Left cardiac atrium (tissue), 4 donors: Measurements from ENCODE around the gene NAA15. TPM values are rescaled to one million over a fixed set of nuclear protein-coding genes. Genes with fewer than 3 reads are reported as not detected.
"Not testable (repeated sequence)": the region's sequence is repeated elsewhere in the genome, so short reads cannot be mapped to it uniquely, and the experiment has no call there.

Source experiments
- ATAC-seq, 2 donors: fragments of 200-7000 bp; cut with Tn5 transposase; one replicate each; pipeline ENCODE4 v1.9.1; 2020; ENCODE audit warnings: mild to moderate bottlenecking in 2 of 2, moderate library complexity in 2 of 2
- DNase-seq: peaks from one replicate; pipeline ENCODE4 v3.0.0-alpha.2; 2020
- intact Hi-C, 2 donors: fragments of 100-400 bp; cut with DNase I; formaldehyde crosslinking; loops; one replicate each; pipeline versions ENCODE4 v1.14.1 to v1.15.1; 2022 to 2023
- long read RNA-seq: library from polyadenylated mRNA; unstranded; transcript quantifications from one replicate; pipeline ENCODE4 v2.0.0, GENCODE V29; 2021
- total RNA-seq, 2 donors: library from RNA; stranded (reverse); fragmentation: NEBNext Ultra II Directional; extraction: Animal tissue kit (Norgen Biotek cat#: 25700); gene quantifications; one replicate each; pipeline ENCODE4 v1.2.1, GENCODE V29; 2021
- donor health status: DM: no; HTN: yes; CAD: no.
- donor health status: DM: no; HTN: yes; CAD: no; lungs with severe emphysema.
- donor health status: DM: yes; HTN: yes; CAD: no.
- donor health status: Dilated cardiomyopathy.

NAA15 gene
- 10 to 100 TPM; 33.1 to 46.1 TPM for total RNA-seq
- long read RNA-seq, full-length matches to known transcripts: 11 of 40 reads
- long read RNA-seq, partial matches to known transcripts: 29 of 40 reads
- long read RNA-seq, other reads (novel, unspliced or antisense): 0 of 40 reads

DNA sequence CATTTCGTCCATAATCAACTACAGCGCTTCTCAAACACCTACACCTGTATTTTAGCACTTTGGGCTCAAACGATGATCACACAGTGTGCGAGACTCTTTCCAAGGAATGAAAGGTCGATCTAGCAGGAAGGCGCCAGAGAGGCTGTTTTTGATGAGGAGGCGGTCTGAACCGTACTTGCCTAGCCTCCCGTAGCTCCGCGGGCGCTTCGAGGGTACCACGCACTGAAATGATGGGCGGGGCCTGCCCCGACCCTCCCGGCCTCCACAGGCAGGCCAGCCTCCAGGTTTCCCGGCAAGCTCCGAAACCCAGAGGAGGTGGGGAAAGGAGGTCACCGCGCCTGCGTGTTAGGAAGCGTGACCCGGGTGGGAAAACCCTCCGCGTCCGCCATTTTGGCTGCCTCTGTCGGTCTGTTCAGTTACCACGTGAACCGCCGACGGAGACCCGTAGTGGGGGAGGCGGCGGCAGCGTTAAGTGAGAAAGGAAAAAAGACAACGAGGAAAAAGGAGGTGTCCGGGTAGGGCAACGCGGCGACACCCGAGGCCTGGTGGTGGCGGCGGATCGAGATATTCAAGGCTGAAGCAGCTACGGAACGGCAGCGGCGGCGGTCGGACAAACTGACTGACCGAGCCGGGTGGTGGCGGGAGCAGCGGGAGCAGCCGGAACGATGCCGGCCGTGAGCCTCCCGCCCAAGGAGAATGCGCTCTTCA lies at the start of gene NAA15:
NAA15 (plus strand) TSS at position 393 of the 708 bp plus-strand sequence; CDS start at position 666, 273 bp downstream.
- peak; percentile 99 for DNase-seq
- intact Hi-C loops: loop anchor here in 1 of 2 donors (5.0 kb wide), 2 partner anchors 124 to 219 kb away; partner anchors contain the start of gene ELF2
- peak; percentile 98 for ATAC-seq

DNA sequence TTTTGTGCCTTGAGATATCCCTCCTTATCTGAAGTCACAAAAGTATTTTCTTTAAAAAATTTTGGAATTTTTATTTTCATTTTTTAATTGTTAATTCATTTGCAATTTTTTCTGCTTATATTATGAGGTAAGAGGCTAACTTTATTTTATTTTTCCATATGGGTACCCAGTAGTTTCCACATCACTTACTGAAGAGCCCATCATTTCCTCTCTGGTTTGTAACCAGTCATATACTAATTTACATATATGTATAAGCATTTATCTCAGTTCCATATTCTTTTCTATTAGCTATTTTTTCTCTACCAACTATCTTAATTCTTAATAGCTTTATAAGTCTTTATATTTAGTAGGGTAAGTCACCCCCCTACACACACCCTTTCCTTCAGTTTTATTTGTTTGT lies 48.3 kb upstream of the NAA15 start:
- DNase-seq (no peak), ATAC-seq (no peak)
- intact Hi-C loops: no loop called here

DNA sequence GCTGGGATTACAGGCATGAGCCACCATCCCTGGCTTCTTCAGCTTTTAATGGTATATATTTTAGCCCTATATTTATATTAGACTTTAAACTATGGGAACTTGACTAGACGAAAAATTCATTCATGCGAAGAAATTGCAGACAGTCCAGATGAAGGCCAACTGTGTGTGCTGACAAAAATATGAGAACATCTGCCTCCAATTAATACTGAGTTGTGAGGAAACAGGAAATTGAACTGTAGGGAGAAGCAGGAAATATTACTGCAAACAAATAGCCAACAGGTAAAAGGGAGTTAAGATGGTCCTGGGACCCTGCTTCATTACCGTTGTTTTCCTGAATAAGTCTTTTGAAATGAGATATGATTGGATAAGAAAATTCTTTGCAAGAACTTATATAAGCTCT lies 47.6 kb upstream of the NAA15 start:
- no peak for DNase-seq

DNA sequence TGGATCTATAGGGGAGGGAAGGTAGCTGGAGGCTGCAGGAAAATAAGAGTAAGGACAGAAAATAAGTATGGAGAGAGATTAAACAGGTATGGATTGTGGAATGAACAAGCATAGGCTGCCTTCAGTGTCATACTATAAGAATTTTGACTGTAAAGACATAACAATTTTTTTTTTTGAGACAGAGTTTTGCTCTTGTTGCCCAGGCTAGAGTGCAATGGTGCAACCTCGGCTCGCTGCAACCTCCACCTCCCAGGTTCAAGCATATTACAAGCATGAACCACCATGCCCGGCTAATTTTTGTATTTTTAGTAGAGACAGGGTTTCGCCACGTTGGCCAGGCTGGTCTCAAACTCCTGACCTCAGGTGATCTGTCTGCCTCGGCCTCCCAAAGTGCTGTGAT lies 45.7 kb upstream of the NAA15 start:
- intact Hi-C loops, ATAC-seq, DNase-seq: not testable (repeated sequence)

More for the DNA sequence above, 47.6 kb upstream of the NAA15 start:
- ATAC-seq: no peak
- intact Hi-C loops: no loop called here

DNA sequence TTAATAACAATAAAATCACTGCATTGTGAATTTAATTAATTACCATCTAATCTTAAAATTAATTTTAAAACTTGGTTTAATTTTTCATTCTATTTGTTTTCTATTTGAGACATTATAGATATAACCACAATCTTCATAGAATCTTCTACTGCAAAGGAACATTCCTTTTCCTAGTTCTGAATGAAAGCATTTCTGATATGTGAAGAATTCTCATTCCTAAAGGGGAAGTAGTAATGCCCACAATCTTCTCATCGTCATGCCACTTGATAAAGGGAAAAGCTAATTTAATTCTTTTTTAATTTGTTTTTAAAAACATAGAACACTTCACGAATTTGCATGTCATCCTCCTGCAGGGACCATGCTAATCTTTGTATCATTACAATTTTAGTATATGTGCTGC lies 45.0 kb upstream of the NAA15 start:
- ATAC-seq: no peak
- no peak for DNase-seq
- intact Hi-C loops: no loop called here

DNA sequence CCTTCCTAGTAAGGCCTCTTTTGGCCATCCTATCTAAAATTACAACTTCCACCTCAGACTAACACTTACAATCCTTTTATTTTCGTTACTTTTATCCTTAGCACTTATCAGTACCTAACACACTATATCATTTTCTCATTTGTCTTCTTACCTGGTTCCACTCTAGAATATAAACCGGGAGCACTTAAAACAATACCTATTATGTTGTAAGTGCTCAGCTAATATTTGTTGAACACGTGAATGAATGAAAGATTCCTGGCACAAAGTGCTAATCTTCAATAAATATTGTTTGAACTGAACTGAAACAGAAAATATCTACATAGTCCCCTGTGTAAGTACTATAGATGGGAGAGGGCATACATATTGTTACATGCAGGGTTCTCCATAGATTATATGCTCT lies 35.7 kb upstream of the NAA15 start:
- no peak for ATAC-seq
- DNase-seq: no peak
- intact Hi-C loops: no loop called here

DNA sequence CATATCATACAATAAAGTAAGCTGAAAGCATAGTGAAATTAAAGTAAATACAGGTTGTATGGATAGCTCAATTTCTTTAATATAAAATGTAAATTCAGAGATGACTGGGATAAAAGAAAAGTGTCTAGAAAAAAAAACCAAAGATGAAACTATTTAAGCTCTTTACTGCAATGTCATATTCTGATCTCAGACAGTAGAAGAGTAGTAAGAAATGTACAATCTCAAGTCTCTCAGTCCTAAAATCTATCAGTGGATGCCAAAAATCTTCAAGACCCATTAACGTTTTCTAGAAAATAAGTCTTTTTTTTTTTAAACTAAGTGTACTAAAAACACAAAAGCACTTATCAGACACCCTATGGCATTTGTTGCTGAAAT lies 35.1 kb upstream of the NAA15 start:
- no peak for DNase-seq
- ATAC-seq: no peak
- intact Hi-C loops: no loop called here

DNA sequence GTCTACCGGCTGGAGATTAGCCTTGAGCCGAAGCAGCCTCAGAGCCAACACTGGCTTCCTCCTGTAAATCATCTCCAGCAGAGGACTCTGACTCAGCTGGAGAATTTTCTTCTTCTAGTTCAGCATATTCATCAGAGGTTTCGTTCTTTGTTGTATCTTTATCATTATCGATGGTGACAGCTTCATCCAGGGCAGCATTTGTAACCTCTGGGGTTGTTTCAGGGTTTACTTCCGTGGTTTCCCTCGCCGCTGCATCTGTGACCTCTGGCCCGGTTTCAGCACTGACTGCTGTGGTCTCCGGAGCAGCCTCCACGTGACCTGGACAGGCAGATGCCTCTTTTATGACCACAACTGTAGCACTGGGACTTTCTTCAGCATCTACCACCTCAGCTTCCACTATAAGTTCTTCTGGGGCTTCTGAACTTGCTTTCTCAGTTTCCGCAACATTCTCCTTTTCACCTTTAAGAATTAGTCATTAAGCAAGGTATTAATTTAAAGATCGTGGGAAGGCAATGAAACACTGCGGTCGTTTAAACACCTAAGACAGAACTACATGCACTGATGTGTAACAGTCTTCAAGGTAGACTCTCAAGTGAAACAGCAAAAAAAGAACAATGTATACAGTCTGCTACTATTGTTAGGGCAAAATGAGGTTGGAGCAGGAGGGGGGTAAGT lies 34.6 kb upstream of the NAA15 start:
- intact Hi-C loops: no loop called here
- DNase-seq: peak; percentile 74
- peak; percentile 95 to 96 for ATAC-seq

DNA sequence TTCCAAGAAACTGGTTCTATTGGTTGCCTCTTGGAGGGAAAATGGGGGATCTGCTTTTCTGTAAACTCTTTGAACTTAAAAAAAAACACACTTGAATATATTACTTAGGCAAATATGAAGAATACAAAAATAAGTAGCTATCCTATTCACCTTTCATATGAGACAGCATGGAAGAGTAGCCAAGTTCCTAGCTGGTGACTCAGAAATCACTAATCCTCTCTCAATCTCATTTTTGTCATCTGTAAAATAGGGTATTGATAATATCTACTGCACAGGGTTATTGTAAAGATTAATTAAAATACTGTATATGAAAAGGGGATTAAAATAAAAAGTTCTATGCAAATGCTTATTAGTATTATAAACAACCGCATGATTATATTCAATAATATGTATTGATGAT lies 34.0 kb upstream of the NAA15 start:
- DNase-seq: no peak
- ATAC-seq: no peak
- intact Hi-C loops: no loop called here

DNA sequence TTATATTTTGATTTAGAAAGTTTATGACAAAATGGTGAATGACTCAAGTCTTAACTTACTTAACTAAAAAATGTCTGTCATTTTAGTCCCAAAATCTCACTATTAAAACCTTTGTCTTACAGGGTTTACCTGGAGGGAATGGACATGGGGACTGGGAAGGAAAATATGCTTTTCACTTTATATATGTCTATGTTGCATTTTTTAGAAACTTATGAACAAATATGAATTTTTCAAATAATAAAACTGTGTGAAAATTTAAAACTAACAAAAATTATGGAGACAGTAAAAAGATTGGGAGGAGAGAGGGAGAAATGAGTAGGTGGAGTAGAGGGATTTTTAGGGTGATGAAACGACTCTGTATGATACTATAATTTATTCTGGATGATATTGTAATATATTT lies 27.5 kb upstream of the NAA15 start:
- ATAC-seq: no peak
- intact Hi-C loops: no loop called here

DNA sequence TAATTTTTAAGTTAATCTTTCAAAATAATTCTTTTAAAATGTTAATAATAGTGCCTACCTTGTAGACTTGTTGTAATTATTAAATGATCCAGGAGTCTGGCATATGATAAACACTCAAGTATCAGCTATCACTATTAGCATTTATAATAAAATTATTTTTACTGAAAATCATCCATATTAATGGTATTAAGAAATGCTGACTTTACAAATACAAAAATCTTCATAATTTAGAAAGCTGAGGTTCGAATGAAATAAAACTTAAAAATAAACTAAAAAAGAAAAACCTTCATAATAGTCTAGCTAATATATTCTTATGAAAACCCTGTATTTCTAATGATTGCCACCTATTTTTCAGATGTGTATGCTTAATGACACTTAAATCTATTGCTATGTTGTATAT lies 26.5 kb upstream of the NAA15 start:
- DNase-seq (no peak), ATAC-seq (no peak)
- intact Hi-C loops: no loop called here

More for the DNA sequence above, 27.5 kb upstream of the NAA15 start:
- DNase-seq: no peak

DNA sequence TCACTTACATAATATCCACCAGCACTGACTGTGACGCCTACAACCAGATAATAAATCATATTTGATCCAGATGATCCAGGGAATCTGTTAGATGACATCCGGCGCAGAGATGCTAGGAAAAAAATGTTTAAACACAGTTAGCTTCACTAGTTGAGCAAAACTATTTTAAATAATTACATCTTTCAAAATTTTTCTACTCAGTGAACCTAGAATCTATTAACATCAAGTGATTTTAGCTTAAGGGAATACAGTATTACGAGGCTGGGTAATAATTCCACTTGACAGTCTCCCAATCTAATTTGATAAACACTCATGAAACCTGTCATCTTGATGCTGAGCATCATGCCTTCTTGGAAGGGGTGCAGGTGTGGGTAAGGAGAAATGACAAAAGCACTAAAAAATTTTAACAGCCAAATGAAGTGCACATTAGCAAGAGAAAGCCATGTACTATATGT lies 26.0 kb upstream of the NAA15 start:
- intact Hi-C loops: no loop called here
- ATAC-seq (no peak), DNase-seq (no peak)

DNA sequence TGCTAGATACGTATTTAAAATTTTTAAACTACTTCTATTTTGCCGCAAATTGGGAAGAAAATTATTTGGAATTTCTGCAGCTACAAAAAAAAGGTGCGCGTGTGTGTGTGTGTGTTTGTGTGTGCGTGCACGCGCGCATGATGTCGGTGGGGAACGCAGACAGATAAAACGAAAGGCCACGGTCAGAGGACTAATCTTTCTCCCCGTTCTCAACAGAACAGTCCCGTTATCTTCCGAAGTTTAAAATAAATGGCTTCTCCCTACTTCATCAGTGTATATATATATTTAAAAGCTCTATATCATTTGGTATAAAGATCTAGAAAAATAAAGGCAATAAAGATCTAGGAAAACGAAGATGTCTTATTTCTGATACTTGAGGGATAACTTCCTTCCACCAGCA lies 22.8 kb upstream of the NAA15 start:
- ATAC-seq (no peak), DNase-seq (no peak)
- intact Hi-C loops: no loop called here

DNA sequence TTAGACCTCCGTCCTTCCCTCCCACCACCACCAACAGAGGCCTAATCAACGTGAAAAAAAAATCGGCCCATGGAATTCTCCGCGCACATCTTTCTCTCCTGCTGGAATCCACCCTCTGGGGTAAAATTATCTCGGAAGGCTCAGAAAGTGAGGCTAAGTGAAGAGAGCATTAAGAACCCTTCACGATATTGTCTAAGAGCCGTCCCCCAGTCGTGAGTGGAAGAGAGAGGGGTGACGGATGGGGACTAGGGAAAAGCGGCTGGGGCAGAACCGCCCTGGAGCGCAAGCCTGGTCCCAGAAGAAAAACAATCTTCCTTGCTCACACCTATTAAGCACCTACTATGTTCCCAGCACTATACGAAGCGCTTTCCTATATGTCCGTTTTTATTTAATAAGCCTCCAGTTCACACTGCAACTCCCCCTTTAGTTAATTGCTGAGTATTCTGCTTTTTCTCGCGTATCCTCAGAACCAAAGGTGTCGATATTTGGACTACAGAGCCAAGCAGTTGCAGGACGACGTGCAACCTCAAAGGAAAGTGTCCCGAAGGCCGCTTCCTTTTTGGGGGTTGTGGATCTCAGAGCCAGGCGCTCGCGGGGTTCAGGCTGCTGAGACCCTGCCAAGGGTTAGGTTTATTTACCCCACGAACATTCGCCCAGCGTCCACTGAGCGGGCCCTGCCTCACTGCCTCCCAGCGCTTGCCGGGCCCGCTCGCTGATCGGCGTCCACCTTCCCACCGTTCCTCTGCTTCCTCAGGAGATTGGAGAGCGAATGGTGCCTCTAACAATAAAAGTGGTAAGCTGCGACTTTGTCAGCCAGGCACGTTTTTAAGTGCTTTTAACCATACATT lies 22.2 kb upstream of the NAA15 start:
- DNase-seq: no peak
- ATAC-seq: peak; percentile 57 to 80
- intact Hi-C loops: no loop called here

DNA sequence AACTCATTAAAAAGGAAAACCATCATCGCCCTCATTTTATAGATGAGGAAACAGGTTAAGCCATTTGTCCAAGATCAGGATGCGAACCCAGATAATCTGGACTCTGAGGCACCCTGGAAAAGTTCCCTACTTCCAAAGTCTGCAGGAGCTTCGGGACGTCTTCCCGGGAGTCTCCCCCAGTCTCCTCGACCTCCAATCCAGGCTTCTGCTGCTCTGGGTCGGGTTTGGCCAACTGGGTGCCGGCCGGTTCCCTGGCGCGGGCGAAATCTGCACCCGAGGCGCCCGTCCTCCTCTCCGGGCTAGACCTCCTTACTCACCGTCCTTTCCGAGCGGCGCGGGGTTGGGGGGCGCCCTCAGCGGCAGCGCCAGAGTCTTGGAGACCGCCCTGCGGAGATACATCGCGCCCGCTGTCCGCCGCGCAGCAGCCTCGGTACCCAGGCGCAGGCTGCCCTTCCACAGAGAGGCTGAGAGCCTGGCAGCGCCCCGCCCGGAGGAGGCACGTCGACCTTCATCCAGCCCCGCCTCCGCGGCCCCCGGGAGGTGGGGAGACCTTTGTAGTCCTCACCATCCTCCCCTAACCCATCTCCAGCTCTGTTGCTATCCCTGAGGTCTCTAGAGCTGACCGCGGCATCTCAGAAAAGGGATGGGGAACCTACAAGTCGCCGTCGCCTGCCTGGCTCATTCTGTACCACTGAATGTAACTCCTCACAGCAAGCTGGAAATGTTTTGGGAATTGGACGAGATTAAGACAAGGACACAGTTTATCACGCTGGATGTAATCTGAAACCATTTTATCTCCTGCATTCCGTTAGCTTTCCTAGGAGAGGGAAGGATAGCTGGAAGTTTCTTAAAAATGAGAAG lies 21.3 kb upstream of the NAA15 start, which contains the start of gene MGARP:
MGARP (minus strand) TSS at position 466 of the 861 bp plus-strand sequence; CDS start at position 399, 67 bp downstream.
- peak; percentile 45 for DNase-seq
- intact Hi-C loops: no loop called here
- peak; percentile 79 to 92 for ATAC-seq

DNA sequence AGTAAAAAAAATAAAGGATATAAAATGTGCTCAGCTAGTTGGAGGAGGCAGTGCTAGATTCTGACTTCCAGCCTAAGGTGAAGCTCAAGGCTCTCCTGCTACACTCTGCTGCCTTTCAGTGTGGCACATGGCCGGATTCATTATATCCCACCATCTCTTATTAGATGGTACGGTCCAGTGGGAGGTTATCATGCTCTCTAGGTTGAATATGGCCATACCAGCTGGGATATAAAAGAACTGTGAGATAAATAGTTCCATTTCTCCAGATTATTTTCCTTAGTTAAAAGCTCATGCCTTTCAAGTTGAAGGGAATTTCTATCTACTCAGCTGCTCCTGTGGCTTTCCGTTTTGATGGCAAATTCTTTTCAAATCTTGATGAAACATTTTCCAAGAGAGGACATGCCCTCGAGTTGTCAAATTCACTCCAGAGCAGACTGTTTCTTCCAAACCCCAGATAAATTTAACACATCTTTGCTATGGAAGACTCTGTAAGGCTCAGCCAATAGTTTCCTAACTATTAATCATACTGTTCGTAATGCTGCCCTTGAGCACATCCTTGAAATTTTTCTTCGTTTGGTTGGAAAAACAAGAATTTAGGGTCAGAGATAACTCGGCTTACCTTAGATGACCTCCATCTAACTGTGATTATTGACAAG lies 19.1 kb upstream of the NAA15 start:
- intact Hi-C loops: no loop called here
- ATAC-seq (no peak), DNase-seq (no peak)

DNA sequence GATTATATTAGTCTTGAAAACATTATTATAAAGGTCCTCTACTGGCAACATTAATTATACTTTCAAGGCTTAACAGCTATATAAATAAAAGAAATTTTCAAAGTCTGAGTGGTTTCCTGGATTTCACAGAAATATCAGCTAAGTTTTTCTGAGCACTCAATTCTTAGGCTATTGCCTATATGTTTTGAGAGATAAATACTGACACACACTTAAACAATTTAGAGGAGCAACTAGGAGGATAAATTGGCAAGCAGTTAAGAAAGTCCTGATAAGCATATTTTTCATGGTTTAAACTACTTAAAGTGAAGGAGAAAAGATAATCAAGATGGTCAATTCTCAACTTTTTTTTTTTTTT lies 18.6 kb upstream of the NAA15 start:
- intact Hi-C loops: no loop called here
- DNase-seq (no peak), ATAC-seq (no peak)

DNA sequence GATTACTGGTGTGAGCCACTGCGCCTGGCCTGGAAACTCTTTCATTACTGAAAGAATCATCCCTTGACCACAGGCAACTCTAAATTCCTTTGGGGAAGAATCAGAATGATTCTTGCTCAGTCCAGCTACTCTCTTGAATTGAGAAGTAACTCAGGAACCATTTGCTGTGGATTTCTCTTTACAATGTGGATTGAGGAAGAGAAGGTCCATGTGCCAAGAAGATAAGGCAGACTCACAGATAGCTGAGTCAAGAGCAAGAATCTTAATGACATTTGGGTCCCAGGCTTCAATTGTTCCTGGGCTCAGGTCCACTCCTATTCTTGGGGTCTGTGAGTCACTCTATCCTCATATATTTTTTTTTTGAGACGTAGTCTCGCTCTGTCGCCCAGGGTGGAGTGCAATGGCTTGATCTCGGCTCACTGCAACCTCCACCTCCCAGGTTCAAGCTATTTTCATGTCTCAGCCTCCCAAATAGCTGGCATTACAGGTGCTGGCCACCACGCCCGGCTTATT lies 15.1 kb upstream of the NAA15 start:
- ATAC-seq (peak in 1 of 2 donors; percentile 74), DNase-seq (no peak)
- intact Hi-C loops: no loop called here
